ENCODE measurements around the gene SZT2. TPM values are rescaled to one million over a fixed set of nuclear protein-coding genes. Genes with fewer than 3 reads are reported as not detected.

Gene SZT2
- total RNA-seq, 2 experiments from 2014 or later = 33.7 to 79.8 TPM

- Histone ChIP-seq H2AFZ (ENCODE audit: low read length) (no peak overlapping the region), H3K9me3 (ENCODE audit: low read length) (no peaks in the 10 kb centered on the region), H3K4me2 (ENCODE audit: low read length) (no peak overlapping the region), H3K27ac (ENCODE audit: low read depth, low read length, poor library complexity, severe bottlenecking) (no peak overlapping the region), H3K4me3 (ENCODE audit: low read depth, low read length, poor library complexity, severe bottlenecking) (no peak overlapping the region), H3K36me3 (ENCODE audit: insufficient read depth, low read length) (peaks cover 68% of the 10 kb centered on the region), H3K9me2 (ENCODE audit: insufficient read depth, low read length) (no peaks in the 10 kb centered on the region), H3K79me2 (ENCODE audit: insufficient read depth, low read depth, low read length) (no peaks in the 10 kb centered on the region), H3K4me1 (ENCODE audit: insufficient read depth, low read length, poor library complexity, severe bottlenecking) (no peaks in the 10 kb centered on the region), H4K20me1 (ENCODE audit: insufficient read depth, low read length) (no peaks in the 10 kb centered on the region)
- BruUV-seq (replicated peaks) = no TSS peak
- ChIA-PET POLR2A (interaction anchor here (0.6 kb wide), 1 partner anchor 75 kb away, joined by 3 read pairs; no protein-coding TSS in a partner anchor), CTCF (ENCODE audit: unreplicated experiment) (no interaction called here)
- intact Hi-C loops (cut with micrococcal nuclease; ENCODE audit: unreplicated experiment) = no loop called here
- no peak for DNase-seq (ENCODE audit: low spot score)
- TF ChIP-seq EZH2phosphoT487 (IDR thresholded peaks at IDR 0.05; ENCODE audit: borderline replicate concordance, low read depth, low read length) = no peak
- TF ChIP-seq, protein P1, sequence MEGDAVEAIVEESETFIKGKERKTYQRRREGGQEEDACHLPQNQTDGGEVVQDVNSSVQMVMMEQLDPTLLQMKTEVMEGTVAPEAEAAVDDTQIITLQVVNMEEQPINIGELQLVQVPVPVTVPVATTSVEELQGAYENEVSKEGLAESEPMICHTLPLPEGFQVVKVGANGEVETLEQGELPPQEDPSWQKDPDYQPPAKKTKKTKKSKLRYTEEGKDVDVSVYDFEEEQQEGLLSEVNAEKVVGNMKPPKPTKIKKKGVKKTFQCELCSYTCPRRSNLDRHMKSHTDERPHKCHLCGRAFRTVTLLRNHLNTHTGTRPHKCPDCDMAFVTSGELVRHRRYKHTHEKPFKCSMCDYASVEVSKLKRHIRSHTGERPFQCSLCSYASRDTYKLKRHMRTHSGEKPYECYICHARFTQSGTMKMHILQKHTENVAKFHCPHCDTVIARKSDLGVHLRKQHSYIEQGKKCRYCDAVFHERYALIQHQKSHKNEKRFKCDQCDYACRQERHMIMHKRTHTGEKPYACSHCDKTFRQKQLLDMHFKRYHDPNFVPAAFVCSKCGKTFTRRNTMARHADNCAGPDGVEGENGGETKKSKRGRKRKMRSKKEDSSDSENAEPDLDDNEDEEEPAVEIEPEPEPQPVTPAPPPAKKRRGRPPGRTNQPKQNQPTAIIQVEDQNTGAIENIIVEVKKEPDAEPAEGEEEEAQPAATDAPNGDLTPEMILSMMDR (conservative IDR thresholded peaks at IDR 0.05; ENCODE audit: low read length) = no peak
Measured at GRCh38 chr1:43421396-43421795, 31.7 kb downstream of the SZT2 start.

DNA sequence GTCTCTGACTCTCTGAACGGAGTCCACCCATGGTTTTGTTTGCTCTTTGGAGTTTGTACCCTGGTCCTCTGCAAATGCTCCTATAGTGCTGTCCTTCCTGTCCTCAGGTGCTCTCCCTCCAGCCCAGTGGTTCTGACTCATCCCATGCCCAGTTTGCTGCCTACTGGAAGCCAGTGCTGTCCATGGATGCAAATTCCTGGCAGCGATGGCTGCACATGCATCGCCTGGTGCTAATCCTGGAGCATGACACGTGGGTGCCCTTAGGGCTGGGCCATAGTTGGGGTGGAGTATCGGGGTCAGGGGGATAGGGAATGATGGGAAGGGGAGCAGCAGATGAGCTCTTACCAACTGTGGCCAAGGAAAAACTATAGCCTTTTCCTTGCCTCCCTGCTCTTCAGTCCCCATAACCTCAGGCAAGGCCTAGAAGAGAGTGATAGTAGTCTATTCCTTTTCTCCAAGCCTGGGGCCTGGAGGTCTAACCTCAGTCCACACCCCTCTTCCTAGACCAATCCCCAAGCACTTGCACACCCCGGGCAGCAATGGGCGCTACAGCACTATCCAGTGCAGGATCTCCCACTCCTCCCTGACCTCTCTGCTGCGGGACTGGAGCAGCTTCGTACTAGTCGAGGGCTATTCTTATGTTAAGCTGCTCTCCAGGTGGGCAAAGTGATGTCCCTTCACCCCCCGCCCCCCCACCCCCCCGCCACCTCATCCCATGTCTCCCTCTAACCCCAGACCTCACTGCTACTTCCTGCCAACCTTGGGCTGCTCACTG is 32.5 kb downstream of the SZT2 start:
- no peak for TF ChIP-seq EZH2phosphoT487 (IDR thresholded peaks at IDR 0.05; ENCODE audit: borderline replicate concordance, low read depth, low read length)
- no peak for DNase-seq (ENCODE audit: low spot score)
- Histone ChIP-seq H3K9me2 (ENCODE audit: insufficient read depth, low read length) (no peaks in the 10 kb centered on the region), H3K9me3 (ENCODE audit: low read length) (no peaks in the 10 kb centered on the region), H3K36me3 (ENCODE audit: insufficient read depth, low read length) (peaks cover 76% of the 10 kb centered on the region), H4K20me1 (ENCODE audit: insufficient read depth, low read length) (no peaks in the 10 kb centered on the region), H3K4me2 (ENCODE audit: low read length) (no peak overlapping the region), H2AFZ (ENCODE audit: low read length) (no peak overlapping the region), H3K4me3 (ENCODE audit: low read depth, low read length, poor library complexity, severe bottlenecking) (no peak overlapping the region), H3K4me1 (ENCODE audit: insufficient read depth, low read length, poor library complexity, severe bottlenecking) (no peaks in the 10 kb centered on the region), H3K79me2 (ENCODE audit: insufficient read depth, low read depth, low read length) (no peaks in the 10 kb centered on the region), H3K27ac (ENCODE audit: low read depth, low read length, poor library complexity, severe bottlenecking) (no peak overlapping the region)
- CTCF ChIA-PET (ENCODE audit: unreplicated experiment) = no interaction called here
- POLR2A ChIA-PET = interaction anchor here (0.6 kb wide), 2 partner anchors 65 to 74 kb away, joined by 3 read pairs; no protein-coding TSS in a partner anchor
- intact Hi-C loops (cut with micrococcal nuclease; ENCODE audit: unreplicated experiment) = no loop called here
- no TSS peak for BruUV-seq (replicated peaks)

GRCh38 chr1:43422995-43423671 is 33.4 kb downstream of the SZT2 start:
- H3K36me3 ChIP-seq (ENCODE audit: insufficient read depth, low read length) = peaks cover 78% of the 10 kb centered on the region
- no peak overlapping the region for H2AFZ ChIP-seq (ENCODE audit: low read length)
- H3K79me2 ChIP-seq (ENCODE audit: insufficient read depth, low read depth, low read length) = no peaks in the 10 kb centered on the region
- no peak for TF ChIP-seq EZH2phosphoT487 (IDR thresholded peaks at IDR 0.05; ENCODE audit: borderline replicate concordance, low read depth, low read length)
- TF ChIP-seq, protein P1 (conservative IDR thresholded peaks at IDR 0.05; ENCODE audit: low read length) = no peak
- BruUV-seq (replicated peaks) = no TSS peak
- no peak overlapping the region for H3K4me2 ChIP-seq (ENCODE audit: low read length)
- no peaks in the 10 kb centered on the region for H3K4me1 ChIP-seq (ENCODE audit: insufficient read depth, low read length, poor library complexity, severe bottlenecking)
- no peaks in the 10 kb centered on the region for H3K9me2 ChIP-seq (ENCODE audit: insufficient read depth, low read length)
- ChIA-PET CTCF (ENCODE audit: unreplicated experiment) (no interaction called here), POLR2A (no interaction called here)
- DNase-seq (ENCODE audit: low spot score) = no peak
- H3K27ac ChIP-seq (ENCODE audit: low read depth, low read length, poor library complexity, severe bottlenecking) = no peak overlapping the region
- intact Hi-C loops (cut with micrococcal nuclease; ENCODE audit: unreplicated experiment) = no loop called here
- H3K9me3 ChIP-seq (ENCODE audit: low read length) = no peaks in the 10 kb centered on the region
- no peaks in the 10 kb centered on the region for H4K20me1 ChIP-seq (ENCODE audit: insufficient read depth, low read length)
- no peak overlapping the region for H3K4me3 ChIP-seq (ENCODE audit: low read depth, low read length, poor library complexity, severe bottlenecking)

Data from OCI-LY7 (cell line).